ES-I3 (cell line): ENCODE data around the gene KCNIP3.

Experiments used
- H3K36me3 ChIP-seq: 2 replicates; pipeline ENCODE4 v1.6.1; 2013; ENCODE audit warnings: mild to moderate bottlenecking, low read length, control low read depth, moderate library complexity; ENCODE audit not compliant: insufficient read depth
- H3K4me1 ChIP-seq: 2 replicates; pipeline ENCODE4 v1.6.1; 2013; ENCODE audit warnings: mild to moderate bottlenecking, control low read depth, low read length; ENCODE audit not compliant: insufficient read depth
- H3K9ac ChIP-seq: 2 replicates; pipeline ENCODE4 v1.6.1; 2013; ENCODE audit warnings: low read depth, mild to moderate bottlenecking, low read length, moderate library complexity
- H3K9me3 ChIP-seq: 2 replicates; pipeline ENCODE4 v1.6.1; 2013; ENCODE audit warnings: mild to moderate bottlenecking, low read length, moderate library complexity; ENCODE audit not compliant: control insufficient read depth, insufficient read depth

The KCNIP3 gene

DNA sequence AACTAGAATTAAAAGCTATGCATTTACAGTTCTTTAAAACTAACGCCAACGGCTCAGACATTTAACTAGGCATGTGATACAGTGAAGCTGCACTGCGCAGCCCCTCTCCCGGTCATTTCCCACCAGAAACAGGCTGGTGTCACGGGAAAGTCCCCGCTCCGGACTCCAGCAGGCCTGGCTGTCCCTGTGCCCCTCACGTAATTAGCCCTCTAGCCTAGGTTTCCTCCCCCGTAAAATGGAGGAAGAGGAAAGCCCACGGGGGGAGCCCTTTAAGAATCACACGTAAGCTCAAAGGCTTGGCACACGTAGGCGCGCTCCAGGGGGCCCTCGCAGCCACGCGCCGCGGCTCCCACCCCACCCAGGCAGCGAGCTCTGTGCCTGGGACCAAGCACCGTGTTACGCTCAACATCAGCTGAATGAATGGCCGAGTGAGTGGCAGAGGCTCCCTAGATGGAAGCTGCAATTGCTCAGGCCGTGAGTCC is 48.0 kb downstream of the KCNIP3 start:
- no peaks in the 10 kb centered on the region for H3K9me3 ChIP-seq
- H3K4me1 ChIP-seq: no peaks in the 10 kb centered on the region
- peak overlapping the region; percentile 77; the same call in 1 of the 2 replicates for H3K9ac ChIP-seq
- H3K36me3 ChIP-seq: no peaks in the 10 kb centered on the region

DNA sequence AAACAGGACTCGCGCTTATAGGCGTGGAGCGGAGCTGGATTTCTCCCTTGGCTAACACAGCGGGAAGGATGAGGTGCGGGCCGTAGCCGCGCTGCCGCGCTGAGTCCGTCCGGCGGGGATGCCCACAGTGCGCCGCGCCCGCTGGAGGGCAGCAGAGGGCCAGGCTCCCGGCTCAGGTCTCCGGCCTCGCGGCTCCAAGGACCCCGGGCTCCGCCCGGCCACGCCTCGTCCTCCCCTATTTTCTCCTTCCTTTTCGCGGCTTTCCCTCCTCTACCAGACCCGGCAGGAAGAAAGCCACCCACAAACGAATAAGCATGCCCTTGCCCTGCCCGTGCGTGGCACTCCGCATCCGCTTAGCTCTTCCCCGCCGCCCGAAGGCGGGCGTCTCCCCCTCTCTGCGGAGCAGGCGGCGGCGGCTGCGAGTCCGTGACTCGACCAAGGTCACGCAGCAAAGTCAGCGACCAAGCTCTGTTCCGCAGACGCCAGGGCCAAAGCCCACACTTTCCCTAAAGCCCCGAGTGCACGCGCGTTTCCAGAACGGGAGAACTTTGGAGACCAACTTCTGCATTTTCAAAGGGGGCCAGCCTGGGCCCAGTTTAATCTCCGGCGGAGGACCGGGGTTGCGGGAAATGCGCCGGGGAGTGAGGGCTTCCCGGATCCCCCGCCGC is 48.5 kb downstream of the KCNIP3 start:
- peak overlapping the region; percentile 77; the same call in 1 of the 2 replicates for H3K9ac ChIP-seq
- H3K36me3 ChIP-seq: no peaks in the 10 kb centered on the region
- no peaks in the 10 kb centered on the region for H3K9me3 ChIP-seq
- no peaks in the 10 kb centered on the region for H3K4me1 ChIP-seq

DNA sequence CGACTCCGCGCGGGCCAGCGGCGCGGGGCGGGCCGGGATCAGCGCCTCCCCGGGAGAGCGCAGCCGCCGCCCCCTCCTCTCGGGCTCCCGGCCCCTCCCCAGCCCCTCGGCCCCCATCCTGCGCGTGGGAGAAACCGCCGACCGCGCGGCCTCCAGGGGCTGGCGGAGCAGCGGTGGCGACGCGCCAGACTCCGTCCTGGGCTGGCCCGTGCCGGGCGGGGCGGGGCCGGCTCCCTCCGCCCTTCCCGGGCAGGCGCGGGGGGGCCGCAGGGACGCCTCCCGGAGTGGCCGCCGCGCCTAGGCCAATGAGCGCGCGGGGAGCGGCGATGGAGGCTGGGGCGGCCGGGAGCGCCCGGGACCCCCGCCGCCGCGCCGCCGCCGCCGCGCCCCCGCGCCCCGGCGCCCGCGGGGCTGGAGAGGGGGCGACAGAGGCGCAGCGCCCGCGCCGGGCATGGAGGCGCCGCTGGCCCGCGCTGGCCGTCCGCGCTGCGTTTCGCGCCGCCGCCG is 49.1 kb downstream of the KCNIP3 start:
- Histone ChIP-seq H3K9ac (peak overlapping the region; percentile 77; the same call in 1 of the 2 replicates), H3K36me3 (no peaks in the 10 kb centered on the region), H3K4me1 (no peaks in the 10 kb centered on the region), H3K9me3 (no peaks in the 10 kb centered on the region)

DNA sequence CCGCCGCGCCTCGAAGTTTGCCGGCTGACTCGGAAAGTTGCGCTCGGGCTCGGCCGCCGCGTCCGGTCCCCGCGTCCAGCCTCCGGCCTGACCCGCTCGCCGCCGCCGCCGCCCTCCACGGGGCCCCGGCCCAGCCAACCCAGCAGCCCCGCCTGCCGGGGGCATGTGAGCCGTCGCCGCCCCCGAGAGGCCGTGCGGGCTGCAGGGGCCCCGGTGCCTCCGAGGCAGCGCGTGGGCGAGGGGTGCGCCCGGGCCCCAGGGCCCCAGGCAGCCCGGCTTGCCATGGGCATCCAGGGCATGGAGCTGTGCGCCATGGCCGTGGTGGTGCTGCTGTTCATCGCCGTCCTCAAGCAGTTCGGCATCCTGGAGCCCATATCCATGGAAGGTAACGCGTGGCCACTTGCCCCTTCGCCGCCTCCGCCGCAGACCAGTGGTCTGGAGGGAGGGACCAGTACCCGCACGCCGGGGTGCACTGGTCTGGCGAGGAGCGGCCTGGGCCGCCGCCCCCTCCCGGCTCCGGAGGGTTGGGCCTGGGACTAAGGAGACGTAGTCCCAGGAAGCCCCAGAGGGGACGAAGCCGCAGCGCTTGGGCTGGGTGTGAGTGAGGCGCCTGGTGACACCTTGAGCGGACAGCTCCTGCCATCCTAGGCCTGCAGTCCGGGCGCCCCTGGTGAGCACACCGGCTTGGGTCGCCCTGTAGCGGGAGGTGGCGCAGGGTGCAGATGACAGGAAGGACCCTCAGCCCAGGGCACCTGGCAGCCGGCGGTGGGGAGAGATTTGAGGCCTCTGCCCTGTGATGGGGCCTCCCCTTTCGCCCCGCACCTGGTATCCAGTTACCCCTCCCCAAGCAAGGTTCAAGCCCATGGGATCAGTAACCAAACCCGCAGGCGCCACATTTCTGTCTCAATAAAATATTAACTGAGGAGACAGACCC is 49.9 kb downstream of the KCNIP3 start:
- H3K36me3 ChIP-seq: no peaks in the 10 kb centered on the region
- H3K9me3 ChIP-seq: no peaks in the 10 kb centered on the region
- no peaks in the 10 kb centered on the region for H3K4me1 ChIP-seq
- H3K9ac ChIP-seq: peak overlapping the region; percentile 50

DNA sequence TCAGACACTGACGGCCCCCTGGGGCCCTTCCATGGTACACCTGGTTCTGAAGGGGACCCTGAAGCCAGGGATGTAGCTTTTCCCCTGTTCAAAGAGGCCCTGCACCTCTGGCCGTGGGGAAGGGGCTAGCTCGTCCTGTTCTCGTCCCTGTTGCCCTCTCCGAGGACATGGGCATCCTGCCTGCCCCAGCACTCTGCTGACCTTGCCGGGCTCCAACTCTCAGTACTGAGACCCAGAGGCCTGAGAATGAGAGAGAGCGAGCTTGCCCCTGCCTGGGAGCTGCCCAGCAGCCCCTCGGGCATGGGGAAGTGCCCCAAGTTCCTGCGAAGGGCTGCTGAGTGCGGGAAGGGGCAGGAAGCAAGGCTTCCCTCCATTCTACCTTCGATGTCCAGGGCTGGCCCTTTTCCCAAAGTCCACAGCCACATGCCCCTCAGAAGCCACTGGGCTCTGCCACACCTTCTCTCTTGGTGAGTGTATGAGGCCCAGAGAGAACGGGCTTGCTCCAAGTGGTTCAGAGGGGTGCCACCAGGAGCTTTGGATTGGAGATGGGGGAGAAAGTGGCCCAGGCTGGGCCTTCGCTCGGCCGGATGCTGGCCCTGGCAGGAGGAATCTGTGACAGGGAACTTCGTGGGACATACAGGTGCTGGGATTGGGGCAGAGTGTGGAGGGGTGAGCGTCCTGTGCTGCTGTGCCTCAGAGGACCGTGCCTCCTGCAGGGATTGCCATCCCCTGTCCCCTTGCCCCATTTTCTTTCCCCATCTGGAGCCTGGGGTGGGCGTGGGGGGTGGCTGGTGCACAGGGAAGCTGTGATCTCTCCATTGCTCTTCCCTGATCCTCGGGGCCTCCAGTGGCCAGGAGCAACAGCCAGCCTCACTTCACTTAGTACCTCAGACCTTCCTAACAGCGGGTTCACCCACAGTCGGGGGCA is 50.8 kb downstream of the KCNIP3 start:
- H3K9me3 ChIP-seq: no peaks in the 10 kb centered on the region
- H3K36me3 ChIP-seq: no peaks in the 10 kb centered on the region
- no peaks in the 10 kb centered on the region for H3K4me1 ChIP-seq
- no peak overlapping the region for H3K9ac ChIP-seq

DNA sequence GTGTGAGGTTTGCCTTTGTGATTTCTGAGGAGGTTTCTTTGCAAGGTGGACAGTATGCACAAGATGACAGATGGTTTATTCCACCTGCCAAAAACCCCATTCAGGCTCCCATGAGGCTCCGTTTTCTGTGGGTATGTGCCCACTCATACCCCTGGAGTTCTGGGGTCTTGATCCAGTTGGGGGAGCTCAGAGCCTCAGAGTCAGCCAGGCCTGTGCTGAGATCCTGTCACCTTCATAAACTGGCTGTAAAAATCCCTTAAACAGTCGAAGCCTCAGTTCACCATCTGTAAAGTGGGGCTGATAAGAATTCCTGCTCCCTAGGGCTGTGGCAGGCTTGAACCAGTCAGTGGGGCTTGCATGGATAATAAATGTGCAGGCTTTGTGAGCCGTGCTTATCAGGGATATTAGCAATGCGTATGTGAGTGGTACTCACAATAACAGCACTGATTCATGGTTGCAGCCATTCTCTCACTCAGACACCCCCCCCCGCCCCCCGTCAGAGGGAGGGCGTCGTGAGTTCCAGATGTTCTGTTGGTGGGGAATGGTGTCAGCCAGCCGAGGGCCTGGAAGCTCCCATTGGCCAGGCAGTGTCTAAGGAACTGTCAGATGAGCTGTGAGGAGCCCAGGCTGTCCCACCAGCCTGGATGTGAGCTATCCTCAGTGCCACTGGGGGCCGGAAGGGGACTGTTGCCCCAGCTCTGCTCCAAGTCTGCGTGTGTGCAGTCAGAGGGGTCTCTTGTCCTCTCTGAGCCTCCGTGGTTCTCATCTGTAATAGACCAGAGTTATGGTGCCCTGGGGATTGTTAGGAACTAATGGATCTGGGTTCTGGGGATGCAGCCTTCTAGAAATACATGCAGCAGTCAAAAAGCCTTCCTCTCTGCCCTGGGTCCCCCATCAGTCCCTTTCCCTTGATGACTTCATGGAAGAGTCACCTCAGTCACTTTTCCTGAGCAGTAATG is 51.7 kb downstream of the KCNIP3 start:
- no peaks in the 10 kb centered on the region for H3K36me3 ChIP-seq

DNA sequence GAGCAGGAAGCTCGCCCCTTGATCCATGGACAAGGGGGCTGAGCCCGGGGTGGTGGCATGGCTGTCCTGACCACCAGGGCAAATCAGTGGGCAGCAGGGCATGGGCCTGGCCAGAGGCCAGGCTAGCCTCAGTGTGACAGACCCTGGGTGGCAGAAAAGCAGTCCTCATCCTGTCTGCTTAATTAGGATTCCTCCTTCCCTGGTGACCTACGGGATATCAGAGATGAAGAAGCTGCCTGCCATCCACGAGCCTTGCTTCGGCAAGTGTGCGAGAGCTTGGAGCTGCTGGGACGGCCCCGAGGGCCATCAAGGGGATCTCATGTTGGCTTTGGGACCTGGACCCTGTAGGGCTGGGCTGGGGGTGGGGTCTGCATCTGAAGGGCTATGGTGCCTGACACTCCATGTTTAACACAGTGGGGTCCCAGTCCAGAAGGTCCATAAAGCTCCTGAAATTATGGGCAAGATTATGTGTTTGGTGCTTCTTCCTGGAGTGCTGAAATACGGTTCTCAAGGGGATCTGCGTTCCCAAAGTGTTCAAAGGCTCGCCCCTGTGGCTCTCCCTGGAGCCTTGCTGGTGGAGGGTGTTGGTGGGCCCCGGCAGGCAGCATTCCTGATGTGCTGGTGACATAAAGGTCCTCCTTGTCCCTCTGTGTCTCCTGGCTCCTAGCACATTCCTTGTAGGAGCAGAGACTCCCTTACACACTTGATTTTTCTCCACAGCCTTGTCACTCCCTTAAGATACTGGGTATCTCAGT is 52.6 kb downstream of the KCNIP3 start:
- Histone ChIP-seq H3K36me3 (no peaks in the 10 kb centered on the region), H3K9me3 (no peaks in the 10 kb centered on the region), H3K9ac (no peak overlapping the region), H3K4me1 (no peaks in the 10 kb centered on the region)

More for the DNA sequence above, 51.7 kb downstream of the KCNIP3 start:
- Histone ChIP-seq H3K9ac (no peak overlapping the region), H3K4me1 (no peaks in the 10 kb centered on the region), H3K9me3 (no peaks in the 10 kb centered on the region)

DNA sequence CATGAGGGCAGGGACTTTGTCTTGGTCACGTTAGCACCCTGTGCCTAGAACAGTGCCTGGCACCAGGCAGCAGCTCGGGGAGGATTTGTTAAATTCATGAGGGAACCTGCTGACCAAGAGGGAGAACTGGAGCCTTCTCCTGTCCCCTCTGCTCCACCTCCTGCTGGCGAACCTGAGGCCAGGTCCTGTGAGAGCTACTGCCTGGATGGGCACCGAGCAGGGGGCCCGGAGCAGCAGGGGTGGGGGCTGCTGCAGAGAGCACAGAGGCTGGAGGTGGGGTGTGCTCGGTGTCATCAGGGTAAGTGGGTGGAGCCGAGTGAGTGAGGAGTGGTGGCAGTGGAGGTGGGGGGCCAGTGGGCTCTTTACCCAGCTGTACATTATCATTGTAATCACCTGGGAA is 53.2 kb downstream of the KCNIP3 start:
- Histone ChIP-seq H3K9ac (no peak overlapping the region), H3K36me3 (no peaks in the 10 kb centered on the region), H3K9me3 (no peaks in the 10 kb centered on the region), H3K4me1 (no peaks in the 10 kb centered on the region)

DNA sequence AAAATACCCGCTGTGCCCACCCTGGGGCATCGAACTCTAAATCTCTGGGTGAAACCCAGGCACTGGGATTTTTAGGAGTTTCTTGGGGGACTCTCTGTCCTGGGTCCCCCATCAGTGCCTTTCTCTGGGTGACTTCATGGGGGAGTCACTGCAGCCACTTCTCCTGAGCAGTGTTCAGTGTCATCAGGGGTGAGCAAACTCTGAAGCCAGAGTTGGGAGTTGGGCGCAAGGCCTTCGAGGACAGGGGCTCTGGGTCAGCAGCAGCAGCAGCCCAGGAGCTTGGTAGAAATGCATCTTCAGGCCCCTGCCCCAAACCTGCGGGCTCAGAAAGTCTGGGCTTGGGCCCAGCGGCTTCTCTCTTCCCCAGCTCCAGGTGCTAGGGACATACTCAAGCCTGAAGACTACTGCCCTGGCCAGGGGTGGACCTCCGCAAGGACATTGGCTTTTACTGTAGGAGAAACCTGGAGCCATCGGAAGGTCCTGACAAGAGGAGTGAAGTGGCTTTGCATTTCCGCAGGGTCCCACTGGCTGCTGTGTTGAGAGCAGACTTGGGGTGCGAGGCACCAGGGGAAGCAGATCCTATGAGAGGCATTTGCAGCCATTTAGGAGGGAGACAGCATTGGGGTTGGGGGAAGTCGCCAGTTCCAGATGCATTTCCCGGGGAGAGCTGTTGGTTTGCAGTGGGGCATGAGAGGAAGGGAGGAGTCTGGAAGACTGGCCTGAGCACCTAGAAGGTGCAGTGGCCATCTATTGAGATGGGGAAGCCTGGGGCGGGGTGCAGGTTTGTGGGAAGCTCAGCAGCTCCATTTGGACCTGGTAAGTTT is 53.8 kb downstream of the KCNIP3 start:
- H3K36me3 ChIP-seq: no peaks in the 10 kb centered on the region
- H3K9me3 ChIP-seq: no peaks in the 10 kb centered on the region

DNA sequence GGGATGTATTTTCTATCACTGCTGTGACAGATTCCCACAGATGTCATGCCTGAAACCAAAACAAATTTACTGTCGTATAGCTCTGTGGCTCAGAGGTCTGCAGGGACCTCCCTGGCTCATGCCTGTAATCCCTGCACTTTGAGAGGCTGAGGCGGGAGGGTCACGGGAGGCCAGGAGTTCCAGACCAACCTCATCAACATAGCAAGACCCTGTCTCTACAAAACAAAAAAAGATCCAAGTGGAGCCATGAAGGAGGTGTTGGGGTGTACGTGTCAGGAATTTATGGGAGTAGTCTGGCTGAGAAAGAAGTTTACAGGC is 54.4 kb downstream of the KCNIP3 start:
- Histone ChIP-seq H3K36me3 (no peaks in the 10 kb centered on the region), H3K4me1 (no peaks in the 10 kb centered on the region), H3K9ac (no peak overlapping the region), H3K9me3 (no peaks in the 10 kb centered on the region)

More for the DNA sequence above, 53.8 kb downstream of the KCNIP3 start:
- Histone ChIP-seq H3K9ac (no peak overlapping the region), H3K4me1 (no peaks in the 10 kb centered on the region)

DNA sequence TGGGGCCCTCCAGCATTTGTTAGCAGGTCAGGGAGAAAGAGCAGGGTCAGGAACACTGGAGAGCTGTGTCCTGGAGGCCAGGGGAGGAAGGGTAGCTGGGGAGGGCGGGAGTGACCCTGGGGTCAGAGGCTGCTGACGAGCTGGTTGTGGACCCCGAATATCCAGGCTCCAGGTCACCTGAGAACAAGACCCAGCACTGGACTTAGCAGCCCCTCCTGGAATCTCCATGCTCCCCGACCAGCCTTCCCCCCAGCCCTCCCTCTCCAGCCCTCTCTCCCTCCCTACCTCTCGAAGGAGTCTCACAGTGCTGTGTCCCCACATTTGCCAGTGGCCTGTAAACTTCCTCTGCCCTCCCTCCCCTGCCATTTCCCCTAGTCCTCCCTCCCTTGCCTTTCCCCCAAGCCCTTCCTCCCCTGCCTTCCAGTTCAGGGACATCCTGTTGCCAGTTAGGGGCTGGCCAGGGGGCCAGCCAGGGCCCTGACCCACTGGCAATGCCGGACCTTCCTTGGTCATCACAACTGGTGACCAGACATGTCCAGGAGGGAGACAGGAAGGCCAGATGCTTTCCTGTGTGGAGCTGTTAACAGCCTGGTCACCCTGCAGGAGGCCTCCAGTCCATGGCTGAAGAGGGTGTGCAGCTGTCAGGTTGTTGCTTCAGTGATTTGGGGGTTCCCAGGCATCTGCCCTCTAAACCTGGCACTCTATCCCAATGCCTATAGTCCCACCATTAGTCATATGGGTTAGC is 55.3 kb downstream of the KCNIP3 start:
- Histone ChIP-seq H3K9me3 (no peaks in the 10 kb centered on the region), H3K36me3 (no peaks in the 10 kb centered on the region), H3K9ac (no peak overlapping the region), H3K4me1 (no peaks in the 10 kb centered on the region)
